SK-N-SH (cell line): ENCODE measurements around the gene CELF2. TPM values are rescaled to one million over a fixed set of nuclear protein-coding genes. Genes with fewer than 3 reads are reported as not detected.

Source experiments
- CTCF ChIA-PET: fragments of 300-600, 350-600 bp; formaldehyde crosslinking; extraction: SDS; loops from one replicate; lab custom pipeline; 2021; lab: Yijun Ruan, JAX
- POLR2A ChIA-PET: fragments of 350-600 bp; sonication (Branson Sonifier 250); formaldehyde crosslinking; extraction: SDS; loops from one replicate; lab custom pipeline; 2020; ENCODE audit warnings: antibody characterized with exemption, inconsistent platforms; lab: Yijun Ruan, JAX
- DNase-seq: peaks from one replicate; pipeline ENCODE4 v3.0.0; 2012
- H2AFZ ChIP-seq: fragments of 200-600 bp; sonication (generic); 2 replicates; pipeline ENCODE4 v1.8.1; 2016; ENCODE audit warnings: antibody characterized with exemption, mild to moderate bottlenecking, low read depth
- H3F3A ChIP-seq: fragments of 200-600 bp; sonication (generic); replicated peaks from 2 replicates; pipeline ENCODE3; 2016; ENCODE audit warnings: antibody characterized with exemption, mild to moderate bottlenecking; ENCODE audit not compliant: insufficient read depth
- H3K27ac ChIP-seq, 2 experiments: fragments of 200-500 bp in 1 of 2; fragments of 200-600 bp in 1 of 2; sonication (Bioruptor generic) in 1 of 2; sonication (generic), shearing (Covaris generic) in 1 of 2; 2 replicates each; pipeline versions ENCODE4 v1.5.1 to v1.6.1; 2014 to 2016; ENCODE audit warnings: low read depth in 2 of 2, inconsistent platforms in 1 of 2, low read length in 1 of 2, mild to moderate bottlenecking in 1 of 2, mixed read lengths in 1 of 2
- H3K27me3 ChIP-seq: fragments of 200-600 bp; sonication (generic), shearing (Covaris generic); 2 replicates; pipeline ENCODE4 v1.6.1; 2016; ENCODE audit warnings: mixed run types; ENCODE audit not compliant: insufficient read depth
- H3K36me3 ChIP-seq, 2 experiments: fragments of 200-500 bp in 1 of 2; fragments of 200-600 bp in 1 of 2; sonication (Bioruptor generic) in 1 of 2; sonication (generic) in 1 of 2; replicated peaks in 1 of 2; 2 replicates each; pipeline versions ENCODE3 to v1.5.1; 2014 to 2016; ENCODE audit warnings: low read length in 1 of 2, mild to moderate bottlenecking in 1 of 2; ENCODE audit not compliant: insufficient read depth in 2 of 2, control insufficient read depth in 1 of 2
- H3K4me1 ChIP-seq, 2 experiments: fragments of 200-500 bp in 1 of 2; fragments of 200-600 bp in 1 of 2; sonication (Bioruptor generic) in 1 of 2; sonication (generic), shearing (Covaris generic) in 1 of 2; 2 replicates each; pipeline versions ENCODE4 v1.5.1 to v1.6.1; 2014 to 2016; ENCODE audit warnings: low read depth in 1 of 2, low read length in 1 of 2, mixed run types in 1 of 2; ENCODE audit not compliant: insufficient read depth in 2 of 2, control insufficient read depth in 1 of 2
- H3K4me2 ChIP-seq: fragments of 200-600 bp; sonication (generic), shearing (Covaris generic); 2 replicates; pipeline ENCODE4 v1.6.1; 2017; ENCODE audit warnings: mixed run types
- H3K4me3 ChIP-seq, 2 experiments: fragments of 200-500 bp in 1 of 2; fragments of 200-600 bp in 1 of 2; sonication (Bioruptor generic) in 1 of 2; sonication (generic), shearing (Covaris generic) in 1 of 2; 2 replicates each; pipeline versions ENCODE4 v1.5.1 to v1.8.1; 2014 to 2016; ENCODE audit warnings: low read depth in 2 of 2, inconsistent platforms in 1 of 2, low read length in 1 of 2, mild to moderate bottlenecking in 1 of 2, mixed read lengths in 1 of 2, moderate library complexity in 1 of 2
- H3K79me2 ChIP-seq: fragments of 200-600 bp; sonication (generic); 2 replicates; pipeline ENCODE4 v1.8.1; 2017; ENCODE audit warnings: mild to moderate bottlenecking; ENCODE audit not compliant: insufficient read depth
- H3K9ac ChIP-seq: fragments of 200-600 bp; sonication (generic); 2 replicates; pipeline ENCODE4 v1.6.1; 2017; ENCODE audit warnings: mixed run types
- H3K9me2 ChIP-seq: fragments of 200-600 bp; sonication (generic); 2 replicates; pipeline ENCODE4 v1.6.1; 2017; ENCODE audit warnings: mixed run types
- H3K9me3 ChIP-seq: fragments of 200-600 bp; sonication (generic); 2 replicates; pipeline ENCODE4 v1.6.1; 2017; ENCODE audit warnings: mixed run types, mild to moderate bottlenecking, moderate library complexity
- H4K20me1 ChIP-seq: fragments of 200-600 bp; sonication (generic); 2 replicates; pipeline ENCODE4 v1.6.1; 2017; ENCODE audit warnings: mild to moderate bottlenecking, mixed run types; ENCODE audit not compliant: insufficient read depth
- EP300 ChIP-seq, 2 experiments: IDR thresholded peaks; 2 replicates each; pipeline versions ENCODE4 v1.4.0 to v1.6.1; 2012; ENCODE audit warnings: borderline replicate concordance in 1 of 2, low read depth in 1 of 2, low read length in 1 of 2
- EZH2phosphoT487 ChIP-seq: fragments of 200-600 bp; sonication (generic); IDR thresholded peaks from 2 replicates; pipeline ENCODE4 v1.6.1; 2017; ENCODE audit warnings: low read depth, mixed run types, mild to moderate bottlenecking, antibody characterized with exemption, moderate library complexity, borderline replicate concordance
- FOSL2 ChIP-seq: IDR thresholded peaks from 2 replicates; pipeline ENCODE4 v1.4.0; 2012; ENCODE audit warnings: low read depth, mild to moderate bottlenecking, moderate library complexity, borderline replicate concordance
- FOXJ3 ChIP-seq: sonication (generic); formaldehyde crosslinking; IDR thresholded peaks from 2 replicates; pipeline ENCODE4 v1.5.1; 2020; ENCODE audit warnings: mild to moderate bottlenecking, missing genetic modification reagents
- FOXM1 ChIP-seq: IDR thresholded peaks from 2 replicates; pipeline ENCODE4 v1.4.0; 2012; ENCODE audit warnings: low read depth, mild to moderate bottlenecking
- GATA2 ChIP-seq: sonication (generic); formaldehyde crosslinking; IDR thresholded peaks from 2 replicates; pipeline ENCODE4 v1.5.0; 2020; ENCODE audit warnings: mild to moderate bottlenecking, missing genetic modification reagents
- MEF2A ChIP-seq: IDR thresholded peaks from 2 replicates; pipeline ENCODE4 v1.4.0; 2012; ENCODE audit warnings: low read depth, borderline replicate concordance
- MXI1 ChIP-seq: IDR thresholded peaks from 2 replicates; pipeline ENCODE4 v1.6.1; 2012; ENCODE audit warnings: mild to moderate bottlenecking, low read depth, low read length, improper control_type of control experiment
- NRF1 ChIP-seq: IDR thresholded peaks from 2 replicates; pipeline ENCODE4 v1.6.1; 2012; ENCODE audit warnings: low read depth, mild to moderate bottlenecking, low read length
- POLR2AphosphoS5 ChIP-seq: IDR thresholded peaks from 2 replicates; pipeline ENCODE4 v1.6.1; 2012; ENCODE audit warnings: low read depth, low read length
- RAD21 ChIP-seq: IDR thresholded peaks from 2 replicates; pipeline ENCODE4 v1.6.1; 2012; ENCODE audit warnings: mild to moderate bottlenecking, low read length
- RFX5 ChIP-seq: IDR thresholded peaks from 2 replicates; pipeline ENCODE4 v1.6.1; 2012; ENCODE audit warnings: mild to moderate bottlenecking, improper control_type of control experiment, low read length
- YY1 ChIP-seq: IDR thresholded peaks from 2 replicates; pipeline ENCODE4 v1.4.0; 2012; ENCODE audit warnings: low read depth, mild to moderate bottlenecking
- WGBS: methylation state at CpG from one replicate; pipeline ENCODE4 v1.1.6; 2017; ENCODE audit warnings: low lambda C conversion rate; 5-methylcytosine and 5-hydroxymethylcytosine counted together
- polyA plus RNA-seq, 3 experiments: library from polyadenylated mRNA; depleted of rRNA; stranded (reverse); fragments of >200 nt; gene quantifications; 2 replicates each; pipeline ENCODE4 v1.2.3, GENCODE V29; 2012
- TF ChIP-seq, protein P1 (sequence below): IDR thresholded peaks from 2 replicates; pipeline ENCODE4 v1.4.0; 2012; ENCODE audit warnings: low read depth
- TF ChIP-seq, protein P2 (sequence below): IDR thresholded peaks from 2 replicates; pipeline ENCODE4 v1.4.0; 2012; ENCODE audit warnings: low read depth, borderline replicate concordance
- TF ChIP-seq, protein P3 (sequence below): IDR thresholded peaks from 2 replicates; pipeline ENCODE4; 2012
- TF ChIP-seq, protein P4 (sequence below): fragments of 150-350 bp; IDR thresholded peaks from 2 replicates; pipeline ENCODE4 v1.6.1; 2016; ENCODE audit warnings: mild to moderate bottlenecking, low read depth, low read length

Gene CELF2
- polyA plus RNA-seq, 1 of the 3 experiments (the other 2 are of a cell fraction) = 0.03 TPM

DNA sequence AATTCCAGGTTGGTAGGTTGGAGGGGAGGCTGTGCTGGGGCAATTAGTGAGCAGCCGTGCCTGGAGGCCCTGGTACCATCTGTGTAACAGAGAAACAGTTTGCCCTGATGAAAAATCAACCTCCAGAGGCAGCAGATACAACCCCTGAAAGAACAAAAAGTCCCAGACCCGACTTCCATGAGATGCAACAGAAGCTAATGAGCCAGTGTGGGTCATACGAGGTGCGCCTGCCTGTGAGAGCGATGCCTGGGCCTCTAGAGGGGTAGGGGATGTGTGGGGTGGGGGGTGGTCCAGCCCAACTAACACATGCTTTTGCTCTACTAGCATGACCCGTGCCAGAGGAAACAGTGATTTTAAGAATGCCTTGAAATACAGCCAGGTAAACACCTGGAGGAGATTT lies 39.3 kb downstream of the CELF2 start:
- H3K27ac ChIP-seq = no peak overlapping the region
- CTCF ChIA-PET = no interaction called here
- no peaks in the 10 kb centered on the region for H3K27me3 ChIP-seq
- H3K4me2 ChIP-seq = no peak overlapping the region
- H3K4me1 ChIP-seq = no peaks in the 10 kb centered on the region
- no peak for DNase-seq
- H3K9me3 ChIP-seq = no peaks in the 10 kb centered on the region
- no peaks in the 10 kb centered on the region for H4K20me1 ChIP-seq
- no peak overlapping the region for H3K4me3 ChIP-seq
- H2AFZ ChIP-seq = no peak overlapping the region
- H3F3A ChIP-seq = no peaks in the 10 kb centered on the region
- 32% methylated on average over 6 of the region's 6 CpGs for WGBS
- POLR2A ChIA-PET = no interaction called here
- no peaks in the 10 kb centered on the region for H3K36me3 ChIP-seq
- H3K9me2 ChIP-seq = no peaks in the 10 kb centered on the region
- no peak overlapping the region for H3K9ac ChIP-seq
- TF ChIP-seq FOXM1 (no peak), POLR2AphosphoS5 (no peak), FOXJ3 (CRISPR knock-in tag) (no peak), EZH2phosphoT487 (no peak), GATA2 (CRISPR knock-in tag) (no peak), FOSL2 (no peak), MEF2A (no peak), YY1 (no peak), RAD21 (no peak), RFX5 (no peak), MXI1 (no peak), EP300 (IDR thresholded peaks at IDR 0.05; ENCODE audit: borderline replicate concordance in 1 of 2, low read depth in 1 of 2, low read length in 1 of 2) (no peak), NRF1 (no peak)
- TF ChIP-seq, protein P1, sequence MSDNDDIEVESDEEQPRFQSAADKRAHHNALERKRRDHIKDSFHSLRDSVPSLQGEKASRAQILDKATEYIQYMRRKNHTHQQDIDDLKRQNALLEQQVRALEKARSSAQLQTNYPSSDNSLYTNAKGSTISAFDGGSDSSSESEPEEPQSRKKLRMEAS = no peak
- TF ChIP-seq, protein P2, sequence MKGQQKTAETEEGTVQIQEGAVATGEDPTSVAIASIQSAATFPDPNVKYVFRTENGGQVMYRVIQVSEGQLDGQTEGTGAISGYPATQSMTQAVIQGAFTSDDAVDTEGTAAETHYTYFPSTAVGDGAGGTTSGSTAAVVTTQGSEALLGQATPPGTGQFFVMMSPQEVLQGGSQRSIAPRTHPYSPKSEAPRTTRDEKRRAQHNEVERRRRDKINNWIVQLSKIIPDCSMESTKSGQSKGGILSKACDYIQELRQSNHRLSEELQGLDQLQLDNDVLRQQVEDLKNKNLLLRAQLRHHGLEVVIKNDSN = no peak
- TF ChIP-seq, protein P3, sequence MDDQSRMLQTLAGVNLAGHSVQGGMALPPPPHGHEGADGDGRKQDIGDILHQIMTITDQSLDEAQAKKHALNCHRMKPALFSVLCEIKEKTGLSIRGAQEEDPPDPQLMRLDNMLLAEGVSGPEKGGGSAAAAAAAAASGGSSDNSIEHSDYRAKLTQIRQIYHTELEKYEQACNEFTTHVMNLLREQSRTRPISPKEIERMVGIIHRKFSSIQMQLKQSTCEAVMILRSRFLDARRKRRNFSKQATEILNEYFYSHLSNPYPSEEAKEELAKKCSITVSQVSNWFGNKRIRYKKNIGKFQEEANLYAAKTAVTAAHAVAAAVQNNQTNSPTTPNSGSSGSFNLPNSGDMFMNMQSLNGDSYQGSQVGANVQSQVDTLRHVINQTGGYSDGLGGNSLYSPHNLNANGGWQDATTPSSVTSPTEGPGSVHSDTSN = no peak
- TF ChIP-seq, protein P4, sequence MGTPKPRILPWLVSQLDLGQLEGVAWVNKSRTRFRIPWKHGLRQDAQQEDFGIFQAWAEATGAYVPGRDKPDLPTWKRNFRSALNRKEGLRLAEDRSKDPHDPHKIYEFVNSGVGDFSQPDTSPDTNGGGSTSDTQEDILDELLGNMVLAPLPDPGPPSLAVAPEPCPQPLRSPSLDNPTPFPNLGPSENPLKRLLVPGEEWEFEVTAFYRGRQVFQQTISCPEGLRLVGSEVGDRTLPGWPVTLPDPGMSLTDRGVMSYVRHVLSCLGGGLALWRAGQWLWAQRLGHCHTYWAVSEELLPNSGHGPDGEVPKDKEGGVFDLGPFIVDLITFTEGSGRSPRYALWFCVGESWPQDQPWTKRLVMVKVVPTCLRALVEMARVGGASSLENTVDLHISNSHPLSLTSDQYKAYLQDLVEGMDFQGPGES = no peak
- H3K79me2 ChIP-seq = no peaks in the 10 kb centered on the region
